Panc1 (cell line): ENCODE measurements around the gene RARA. TPM values are rescaled to one million over a fixed set of nuclear protein-coding genes. Genes with fewer than 3 reads are reported as not detected.
A peak's percentile ranks its signal among the peaks of the same experiment; 100 is the strongest.

Experiments used
- ATAC-seq: fragments of 200-7000 bp; cut with Tn5 transposase; 2 replicates; pipeline ENCODE4 v1.9.1; 2020; ENCODE audit warnings: mild to moderate bottlenecking, moderate library complexity
- BruUV-seq: library from RNA; stranded (reverse); fragments of 400-500 nt; replicated peaks from 2 replicates; lab custom pipeline; 2021; lab: Mats Ljungman, UMichigan
- CTCF ChIA-PET: fragments of 300-600 bp; sonication (Branson Sonifier 250); formaldehyde crosslinking; loops from one replicate; lab custom pipeline; 2022; ENCODE audit warnings: antibody characterized with exemption; lab: Charles Lee
- POLR2A ChIA-PET: fragments of 300-600 bp; sonication (Branson Sonifier 250); formaldehyde crosslinking; loops from one replicate; lab custom pipeline; 2022; ENCODE audit warnings: antibody characterized with exemption; lab: Charles Lee
- DNase-seq: peaks from one replicate; pipeline ENCODE4 v3.0.0-alpha.2; 2010; ENCODE audit warnings: low read depth, low spot score
- H3K27ac ChIP-seq: 2 replicates; pipeline ENCODE4 v1.5.1; 2011; ENCODE audit warnings: mild to moderate bottlenecking, low read length, inconsistent platforms
- H3K27me3 ChIP-seq: fragments of 200-500 bp; sonication (Bioruptor generic); 2 replicates; pipeline ENCODE4 v1.6.0; 2014; ENCODE audit warnings: low read length, inconsistent platforms; ENCODE audit not compliant: control insufficient read depth, insufficient read depth
- H3K36me3 ChIP-seq: fragments of 200-500 bp; sonication (Bioruptor generic); 2 replicates; pipeline ENCODE4 v1.5.1; 2014; ENCODE audit warnings: inconsistent platforms, mild to moderate bottlenecking, low read length, moderate library complexity; ENCODE audit not compliant: control insufficient read depth, insufficient read depth
- H3K4me1 ChIP-seq: 2 replicates; pipeline ENCODE4 v1.5.1; 2011; ENCODE audit warnings: inconsistent platforms, mild to moderate bottlenecking, low read length, moderate library complexity; ENCODE audit not compliant: control insufficient read depth, insufficient read depth
- H3K4me3 ChIP-seq, 2 experiments: 2 replicates each; pipeline ENCODE4 v1.5.1; 2011 to 2012; ENCODE audit warnings: low read depth in 2 of 2, low read length in 2 of 2, mild to moderate bottlenecking in 2 of 2, inconsistent platforms in 1 of 2, moderate library complexity in 1 of 2
- H3K9me3 ChIP-seq: fragments of 200-500 bp; sonication (Bioruptor generic); 2 replicates; pipeline ENCODE4 v1.5.1; 2014; ENCODE audit warnings: low read depth, mild to moderate bottlenecking, inconsistent platforms, low read length, moderate library complexity; ENCODE audit not compliant: control insufficient read depth, insufficient read depth
- CTCF ChIP-seq: fragments of 450-650 bp; IDR thresholded peaks from 2 replicates; pipeline ENCODE4 v1.5.1; 2017; ENCODE audit warnings: mild to moderate bottlenecking
- POLR2AphosphoS5 ChIP-seq: IDR thresholded peaks from 2 replicates; pipeline ENCODE4 v1.6.1; 2012; ENCODE audit warnings: mild to moderate bottlenecking, low read depth, low read length, moderate library complexity
- SIN3A ChIP-seq: IDR thresholded peaks from 2 replicates; pipeline ENCODE4 v1.6.1; 2012; ENCODE audit warnings: low read depth, mild to moderate bottlenecking, low read length, moderate library complexity, borderline replicate concordance; ENCODE audit not compliant: insufficient read depth
- TCF7L2 ChIP-seq: IDR thresholded peaks from 2 replicates; pipeline ENCODE4 v1.6.1; 2011; ENCODE audit warnings: mild to moderate bottlenecking, low read depth, low read length, inconsistent platforms
- in situ Hi-C: cut with HindIII; loops from 2 replicates; pipeline ENCODE4 v1.10.0; 2016; ENCODE audit warnings: low sequenced_read_pairs, low pct_unique_long_range_greater_than_20kb
- intact Hi-C: fragments of 100-400 bp; cut with micrococcal nuclease; formaldehyde crosslinking; loops from one replicate; pipeline ENCODE4 v1.10.0; 2022; ENCODE audit not compliant: unreplicated experiment
- total RNA-seq: library from RNA; stranded (reverse); gene quantifications from one replicate; pipeline ENCODE4 v1.2.1, GENCODE V29; 2021; ENCODE audit not compliant: unreplicated experiment
- TF ChIP-seq, protein P1 (sequence below), 2 experiments: IDR thresholded peaks; 2 replicates each; pipeline ENCODE4 v1.6.1; 2011 to 2012; ENCODE audit warnings: low read depth in 2 of 2, control low read depth in 1 of 2, low read length in 1 of 2, mild to moderate bottlenecking in 1 of 2, moderate library complexity in 1 of 2; ENCODE audit not compliant: insufficient read depth in 1 of 2

Gene RARA
- total RNA-seq, 1 experiment from 2014 or later = 55.6 TPM

DNA sequence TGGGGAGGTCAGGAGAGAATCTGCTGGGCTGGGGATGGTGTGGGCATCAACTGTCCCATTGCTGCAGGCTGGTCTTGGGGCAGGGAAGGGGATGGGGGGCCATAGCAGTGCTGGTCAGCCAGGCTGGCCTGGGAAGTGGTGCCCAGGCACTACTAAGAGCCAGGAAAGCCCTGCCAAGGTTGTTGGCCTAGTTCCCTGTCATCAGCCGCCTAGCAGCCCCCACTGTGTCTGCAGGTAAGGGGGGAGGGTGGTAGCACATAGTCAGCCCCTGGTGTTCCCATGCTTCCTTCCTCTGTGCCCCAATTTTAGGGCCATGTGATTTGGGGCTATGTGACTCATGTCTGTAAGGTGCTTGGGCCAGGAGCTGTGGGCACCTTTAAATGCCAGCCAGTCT is 37.8 kb downstream of the RARA start:
- no peaks in the 10 kb centered on the region for H3K27me3 ChIP-seq
- no peak for DNase-seq
- no peak for ATAC-seq
- H3K36me3 ChIP-seq = 0 out of 2 replicates have a peak, but pooled peaks cover 5% of the 10 kb centered on the region
- H3K4me3 ChIP-seq = no peak overlapping the region
- POLR2A ChIA-PET = no interaction called here
- CTCF ChIA-PET = interaction anchor here (0.6 kb wide), 1 partner anchor 48 kb away, joined by 10 read pairs; no protein-coding TSS in a partner anchor
- peak overlapping the region; percentile 54 for H3K27ac ChIP-seq
- H3K4me1 ChIP-seq = peaks cover 87% of the 10 kb centered on the region
- in situ Hi-C loops (no loop called here), intact Hi-C loops (no loop called here)
- no peak for TF ChIP-seq SIN3A
- H3K9me3 ChIP-seq = no peaks in the 10 kb centered on the region
- no TSS peak for BruUV-seq

GRCh38 chr17:40347319-40348135 is 38.5 kb downstream of the RARA start:
- TF ChIP-seq SIN3A (no peak), POLR2AphosphoS5 (no peak), CTCF (no peak)
- TF ChIP-seq, protein P1, sequence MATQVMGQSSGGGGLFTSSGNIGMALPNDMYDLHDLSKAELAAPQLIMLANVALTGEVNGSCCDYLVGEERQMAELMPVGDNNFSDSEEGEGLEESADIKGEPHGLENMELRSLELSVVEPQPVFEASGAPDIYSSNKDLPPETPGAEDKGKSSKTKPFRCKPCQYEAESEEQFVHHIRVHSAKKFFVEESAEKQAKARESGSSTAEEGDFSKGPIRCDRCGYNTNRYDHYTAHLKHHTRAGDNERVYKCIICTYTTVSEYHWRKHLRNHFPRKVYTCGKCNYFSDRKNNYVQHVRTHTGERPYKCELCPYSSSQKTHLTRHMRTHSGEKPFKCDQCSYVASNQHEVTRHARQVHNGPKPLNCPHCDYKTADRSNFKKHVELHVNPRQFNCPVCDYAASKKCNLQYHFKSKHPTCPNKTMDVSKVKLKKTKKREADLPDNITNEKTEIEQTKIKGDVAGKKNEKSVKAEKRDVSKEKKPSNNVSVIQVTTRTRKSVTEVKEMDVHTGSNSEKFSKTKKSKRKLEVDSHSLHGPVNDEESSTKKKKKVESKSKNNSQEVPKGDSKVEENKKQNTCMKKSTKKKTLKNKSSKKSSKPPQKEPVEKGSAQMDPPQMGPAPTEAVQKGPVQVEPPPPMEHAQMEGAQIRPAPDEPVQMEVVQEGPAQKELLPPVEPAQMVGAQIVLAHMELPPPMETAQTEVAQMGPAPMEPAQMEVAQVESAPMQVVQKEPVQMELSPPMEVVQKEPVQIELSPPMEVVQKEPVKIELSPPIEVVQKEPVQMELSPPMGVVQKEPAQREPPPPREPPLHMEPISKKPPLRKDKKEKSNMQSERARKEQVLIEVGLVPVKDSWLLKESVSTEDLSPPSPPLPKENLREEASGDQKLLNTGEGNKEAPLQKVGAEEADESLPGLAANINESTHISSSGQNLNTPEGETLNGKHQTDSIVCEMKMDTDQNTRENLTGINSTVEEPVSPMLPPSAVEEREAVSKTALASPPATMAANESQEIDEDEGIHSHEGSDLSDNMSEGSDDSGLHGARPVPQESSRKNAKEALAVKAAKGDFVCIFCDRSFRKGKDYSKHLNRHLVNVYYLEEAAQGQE (IDR thresholded peaks at IDR 0.05; ENCODE audit: insufficient read depth in 1 of 2, low read depth in 2 of 2, low read length in 1 of 2) = no peak
- Histone ChIP-seq H3K27ac (peak overlapping the region; percentile 54; the same call in 1 of the 2 replicates), H3K27me3 (no peaks in the 10 kb centered on the region), H3K4me3 (no peak overlapping the region), H3K9me3 (no peaks in the 10 kb centered on the region), H3K36me3 (0 out of 2 replicates have a peak, but pooled peaks cover 5% of the 10 kb centered on the region), H3K4me1 (peaks cover 90% of the 10 kb centered on the region)
- intact Hi-C loops = no loop called here
- DNase-seq = no peak
- in situ Hi-C loops = no loop called here
- ChIA-PET CTCF (interaction anchor here (0.6 to 0.7 kb wide), 2 partner anchors 48 to 52 kb away, joined by 3 to 10 read pairs; no protein-coding TSS in a partner anchor), POLR2A (interaction anchor here (0.6 kb wide), 1 partner anchor 194 kb away, joined by 5 read pairs; no protein-coding TSS in a partner anchor)
- ATAC-seq = no peak
- BruUV-seq = no TSS peak

GRCh38 chr17:40348136-40348504 is 39.1 kb downstream of the RARA start:
- no peak for TF ChIP-seq CTCF
- TF ChIP-seq, protein P1 (IDR thresholded peaks at IDR 0.05; ENCODE audit: insufficient read depth in 1 of 2, low read depth in 2 of 2, low read length in 1 of 2) = no peak
- TF ChIP-seq TCF7L2 = no peak
- TF ChIP-seq SIN3A = no peak
- no peak for TF ChIP-seq POLR2AphosphoS5
- POLR2A ChIA-PET = interaction anchor here (0.6 kb wide), 1 partner anchor 193 kb away, joined by 5 read pairs; no protein-coding TSS in a partner anchor
- DNase-seq (no peak), ATAC-seq (no peak)
- Histone ChIP-seq H3K27ac (no peak overlapping the region), H3K9me3 (no peaks in the 10 kb centered on the region), H3K4me1 (peaks cover 84% of the 10 kb centered on the region), H3K36me3 (0 out of 2 replicates have a peak, but pooled peaks cover 5% of the 10 kb centered on the region), H3K27me3 (no peaks in the 10 kb centered on the region), H3K4me3 (no peak overlapping the region)
- BruUV-seq = no TSS peak
- intact Hi-C loops (no loop called here), in situ Hi-C loops (no loop called here)
- CTCF ChIA-PET = interaction anchor here (0.7 kb wide), 1 partner anchor 52 kb away, joined by 3 read pairs; no protein-coding TSS in a partner anchor
